Amygdala (tissue), 56 donors: ENCODE results near the gene DNAH2.
A peak's percentile ranks its signal among the peaks of the same experiment; 100 is the strongest.
"Not testable (repeated sequence)": the region's sequence is repeated elsewhere in the genome, so short reads cannot be mapped to it uniquely, and the experiment has no call there.

Experiments used
- DNase-seq, 56 donors: peaks; one replicate each; lab custom pipeline; 2025; lab: John Stamatoyannopoulos, UW

The DNAH2 gene

GRCh38 chr17:7856011-7856810 lies 138.7 kb downstream of the DNAH2 start:
- peak in 1 of 56 donors; percentile 48 for DNase-seq

- peak; percentile 60 to 100 (median 97) for DNase-seq
Observed at GRCh38 chr17:7856811-7857712, 139.5 kb downstream of the DNAH2 start, which contains the start of gene NAA38. NAA38 (minus strand) TSS chr17:7857559; CDS start chr17:7857463, 96 bp downstream.

- peak; percentile 51 to 98 (median 87) for DNase-seq
Observed at GRCh38 chr17:7857713-7858521, 140.4 kb downstream of the DNAH2 start, which contains the start of gene CYB5D1. CYB5D1 (plus strand) TSS chr17:7858003; CDS start chr17:7858135, 132 bp downstream.

GRCh38 chr17:7858522-7858810 lies 140.9 kb downstream of the DNAH2 start:
- DNase-seq = no peak

GRCh38 chr17:7859028-7859427 lies 141.5 kb downstream of the DNAH2 start:
- no peak for DNase-seq

- DNase-seq = peak in 2 of 56 donors; percentile 52 to 72
Observed at GRCh38 chr17:7862692-7863437, 145.3 kb downstream of the DNAH2 start.

- not testable (repeated sequence) for DNase-seq
Observed at GRCh38 chr17:7864384-7864783, 146.8 kb downstream of the DNAH2 start.

GRCh38 chr17:7864995-7865650 lies 147.6 kb downstream of the DNAH2 start:
- no peak for DNase-seq

GRCh38 chr17:7867881-7868329 lies 150.4 kb downstream of the DNAH2 start:
- DNase-seq = no peak

GRCh38 chr17:7873051-7873450 lies 155.5 kb downstream of the DNAH2 start:
- DNase-seq = no peak

GRCh38 chr17:7875804-7876370 lies 158.3 kb downstream of the DNAH2 start:
- no peak for DNase-seq

- DNase-seq = no peak
Observed at GRCh38 chr17:7878234-7878633, 160.7 kb downstream of the DNAH2 start.

- no peak for DNase-seq
Observed at GRCh38 chr17:7880076-7880868, 162.7 kb downstream of the DNAH2 start.

GRCh38 chr17:7881276-7882054 lies 163.9 kb downstream of the DNAH2 start:
- DNase-seq = peak in 16 of 56 donors; percentile 7 to 61 (median 33)

- DNase-seq = no peak
Observed at GRCh38 chr17:7882068-7882467, 164.5 kb downstream of the DNAH2 start.

- DNase-seq = no peak
Observed at GRCh38 chr17:7882629-7883028, 165.1 kb downstream of the DNAH2 start.
